H9 (cell line): ENCODE data around the gene MEGF9. TPM values are rescaled to one million over a fixed set of nuclear protein-coding genes. Genes with fewer than 3 reads are reported as not detected.

Experiments used
- DNase-seq: peaks from one replicate; pipeline ENCODE4 v3.0.0-alpha.2; 2017
- H2AFZ ChIP-seq: one replicate; pipeline ENCODE4 v1.6.1; 2013; ENCODE audit warnings: mild to moderate bottlenecking, low read length, control low read depth, moderate library complexity
- H2AK5ac ChIP-seq: 2 replicates; pipeline ENCODE4 v1.6.1; 2013; ENCODE audit warnings: low read length, control low read depth, mixed read lengths; ENCODE audit not compliant: insufficient read length
- H2BK120ac ChIP-seq: one replicate; pipeline ENCODE4 v1.6.1; 2013; ENCODE audit warnings: low read depth, mild to moderate bottlenecking, low read length, control low read depth, inconsistent platforms; ENCODE audit not compliant: poor library complexity, severe bottlenecking
- H2BK12ac ChIP-seq: 2 replicates; pipeline ENCODE4 v1.6.1; 2013; ENCODE audit warnings: low read length, control low read depth, mixed read lengths, low read depth; ENCODE audit not compliant: insufficient read length
- H2BK15ac ChIP-seq: 2 replicates; pipeline ENCODE4 v1.6.1; 2013; ENCODE audit warnings: low read depth, low read length, control low read depth
- H2BK20ac ChIP-seq: one replicate; pipeline ENCODE4 v1.6.1; 2013; ENCODE audit warnings: low read depth, mild to moderate bottlenecking, low read length, control low read depth, inconsistent platforms; ENCODE audit not compliant: poor library complexity, severe bottlenecking
- H2BK5ac ChIP-seq: 2 replicates; pipeline ENCODE4 v1.6.1; 2013; ENCODE audit warnings: low read length, control low read depth, mixed read lengths; ENCODE audit not compliant: insufficient read length
- H3K14ac ChIP-seq: 2 replicates; pipeline ENCODE4 v1.6.1; 2013; ENCODE audit warnings: low read length, control low read depth; ENCODE audit not compliant: insufficient read depth
- H3K18ac ChIP-seq: 2 replicates; pipeline ENCODE4 v1.6.1; 2013; ENCODE audit warnings: low read depth, mild to moderate bottlenecking, mixed read lengths, low read length, control low read depth; ENCODE audit not compliant: insufficient read length
- H3K23ac ChIP-seq: 2 replicates; pipeline ENCODE4 v1.6.1; 2013; ENCODE audit warnings: low read length, control low read depth, mixed read lengths, low read depth; ENCODE audit not compliant: insufficient read length
- H3K23me2 ChIP-seq: 2 replicates; pipeline ENCODE4 v1.6.1; 2013; ENCODE audit warnings: low read depth, mild to moderate bottlenecking, mixed read lengths, low read length, control low read depth; ENCODE audit not compliant: insufficient read length, poor library complexity, severe bottlenecking
- H3K27ac ChIP-seq: 2 replicates; pipeline ENCODE4 v1.5.1; 2013; ENCODE audit warnings: low read length, control low read depth, mixed read lengths, low read depth; ENCODE audit not compliant: insufficient read length
- H3K27me3 ChIP-seq: 2 replicates; pipeline ENCODE4 v1.6.1; 2013; ENCODE audit warnings: low read length, control low read depth, inconsistent platforms; ENCODE audit not compliant: insufficient read depth
- H3K4ac ChIP-seq: 2 replicates; pipeline ENCODE4 v1.6.1; 2013; ENCODE audit warnings: low read depth, mild to moderate bottlenecking, control low read depth, inconsistent platforms, low read length, moderate library complexity
- H3K4me1 ChIP-seq: 2 replicates; pipeline ENCODE4 v1.6.1; 2013; ENCODE audit warnings: low read length, control low read depth, inconsistent platforms; ENCODE audit not compliant: insufficient read depth
- H3K4me2 ChIP-seq: 2 replicates; pipeline ENCODE4 v1.6.1; 2013; ENCODE audit warnings: low read length, control low read depth, mixed read lengths; ENCODE audit not compliant: insufficient read length, insufficient read depth
- H3K56ac ChIP-seq: 2 replicates; pipeline ENCODE4 v1.6.1; 2013; ENCODE audit warnings: low read depth, mild to moderate bottlenecking, mixed read lengths, low read length, control low read depth; ENCODE audit not compliant: insufficient read length
- H3K79me1 ChIP-seq: 2 replicates; pipeline ENCODE4 v1.6.1; 2013; ENCODE audit warnings: low read depth, mild to moderate bottlenecking, moderate library complexity, low read length, control low read depth, inconsistent platforms; ENCODE audit not compliant: insufficient read depth, poor library complexity, severe bottlenecking
- H3K79me2 ChIP-seq: 2 replicates; pipeline ENCODE4 v1.6.1; 2013; ENCODE audit warnings: low read length, control low read depth, inconsistent platforms; ENCODE audit not compliant: insufficient read depth
- H3K9ac ChIP-seq: 2 replicates; pipeline ENCODE4 v1.6.1; 2013; ENCODE audit warnings: low read length, control low read depth, mixed read lengths; ENCODE audit not compliant: insufficient read length; ENCODE audit errors: extremely low read depth
- H3K9me3 ChIP-seq: one replicate; pipeline ENCODE4 v1.6.1; 2013; ENCODE audit warnings: low read depth, low read length, inconsistent platforms; ENCODE audit not compliant: control insufficient read depth
- H3T11ph ChIP-seq: one replicate; pipeline ENCODE4 v1.6.1; 2013; ENCODE audit warnings: mild to moderate bottlenecking, low read length, control low read depth, inconsistent platforms
- H4K20me1 ChIP-seq: one replicate; pipeline ENCODE4 v1.6.1; 2013; ENCODE audit not compliant: control insufficient read depth, insufficient read length, insufficient read depth
- H4K5ac ChIP-seq: 2 replicates; pipeline ENCODE4 v1.6.1; 2013; ENCODE audit warnings: low read depth, mild to moderate bottlenecking, mixed read lengths, low read length, control low read depth; ENCODE audit not compliant: insufficient read length
- H4K8ac ChIP-seq: replicated peaks from 2 replicates; pipeline ENCODE4 v1.6.1; 2013; ENCODE audit warnings: low read length, control low read depth, mixed read lengths, low read depth; ENCODE audit not compliant: insufficient read length
- H4K91ac ChIP-seq: 2 replicates; pipeline ENCODE4 v1.6.1; 2013; ENCODE audit warnings: low read depth, mild to moderate bottlenecking, moderate library complexity, mixed read lengths, low read length, control low read depth; ENCODE audit not compliant: insufficient read length
- H3K27ac Mint-ChIP-seq, 3 experiments: 2 replicates in 2 of 3; 3 replicates in 1 of 3; pipeline ENCODE4 v1.8.0; 2020 to 2021; ENCODE audit warnings: mixed read lengths in 3 of 3, mild to moderate bottlenecking in 1 of 3, moderate library complexity in 1 of 3
- H3K27me3 Mint-ChIP-seq: 2 replicates; pipeline ENCODE4 v1.8.0; 2021; ENCODE audit warnings: low read depth, mild to moderate bottlenecking, moderate library complexity, mixed read lengths
- H3K36me3 Mint-ChIP-seq, 3 experiments: 2 replicates in 2 of 3; 3 replicates in 1 of 3; pipeline ENCODE4 v1.8.0; 2020 to 2021; ENCODE audit warnings: low read depth in 3 of 3, mixed read lengths in 3 of 3; ENCODE audit not compliant: insufficient read depth in 1 of 3
- H3K4me1 Mint-ChIP-seq, 2 experiments: 2 replicates each; pipeline ENCODE4 v1.8.0; 2020; ENCODE audit warnings: mixed read lengths in 2 of 2
- H3K4me3 Mint-ChIP-seq, 2 experiments: 2 replicates in 1 of 2; 3 replicates in 1 of 2; pipeline ENCODE4 v1.8.0; 2020 to 2021; ENCODE audit warnings: mild to moderate bottlenecking in 2 of 2, mixed read lengths in 2 of 2, moderate library complexity in 1 of 2
- H3K9me3 Mint-ChIP-seq, 2 experiments: 2 replicates in 1 of 2; 3 replicates in 1 of 2; pipeline ENCODE4 v1.8.0; 2020; ENCODE audit warnings: mild to moderate bottlenecking in 2 of 2, mixed read lengths in 2 of 2, moderate library complexity in 1 of 2
- CTCF ChIP-seq: fragments of 200-600 bp; sonication (generic); conservative IDR thresholded peaks from 3 replicates; pipeline ENCODE4 v1.8.0; 2021; ENCODE audit warnings: antibody characterized with exemption, mild to moderate bottlenecking
- WGBS: extraction: QIAGEN DNeasy Blood & Tissue Kit; methylation state at CpG from one replicate; pipeline ENCODE4 v1.1.7; 2013; ENCODE audit warnings: missing lambda C conversion rate, low lambda C conversion rate, mixed read lengths; ENCODE audit not compliant: insufficient read length; ENCODE audit errors: extremely low coverage; 5-methylcytosine and 5-hydroxymethylcytosine counted together
- total RNA-seq: library from RNA; stranded (reverse); gene quantifications from 2 replicates; pipeline ENCODE4 v1.2.1, GENCODE V29; 2021

MEGF9 gene
- total RNA-seq, 1 experiment from 2014 or later = 0.94 TPM

GRCh38 chr9:120737416-120738165 lies 23.3 kb upstream of the MEGF9 start:
- Histone ChIP-seq H4K8ac (no peak overlapping the region), H2BK120ac (no peak overlapping the region), H3K4ac (no peak overlapping the region), H3K27ac (no peak overlapping the region), H4K20me1 (no peaks in the 10 kb centered on the region), H3K14ac (no peak overlapping the region), H3K4me1 (no peaks in the 10 kb centered on the region), H3K4me2 (no peak overlapping the region), H2AK5ac (no peak overlapping the region), H2BK12ac (no peak overlapping the region), H3K18ac (no peak overlapping the region), H3K79me2 (no peaks in the 10 kb centered on the region), H3K23ac (no peak overlapping the region), H3K9ac (no peak overlapping the region), H2AFZ (no peak overlapping the region), H3K27me3 (no peaks in the 10 kb centered on the region), H3K23me2 (no peaks in the 10 kb centered on the region), H4K91ac (no peak overlapping the region), H3T11ph (no peak overlapping the region), H3K79me1 (no peaks in the 10 kb centered on the region), H3K56ac (no peak overlapping the region), H2BK20ac (no peak overlapping the region), H4K5ac (no peak overlapping the region), H3K9me3 (no peaks in the 10 kb centered on the region), H2BK15ac (no peak overlapping the region), H2BK5ac (no peak overlapping the region)
- no CpG with 5 or more reads among the region's 5 CpGs for WGBS
- Mint-ChIP-seq H3K27ac (no peak overlapping the region; a peak in 1 of 7 replicates), H3K4me1 (no peaks in the 10 kb centered on the region), H3K36me3 (no peaks in the 10 kb centered on the region), H3K27me3 (no peaks in the 10 kb centered on the region; the same call in 1 of the 2 replicates), H3K4me3 (no peak overlapping the region), H3K9me3 (no peaks in the 10 kb centered on the region)
- TF ChIP-seq CTCF = no peak
- no peak for DNase-seq
